SKM-1 treated with dmso at 0.1 percent for 144 hours (cell line): ENCODE data around the gene CAMK1D.
A peak's percentile ranks its signal among the peaks of the same experiment; 100 is the strongest.
"Not testable (repeated sequence)": the region's sequence is repeated elsewhere in the genome, so short reads cannot be mapped to it uniquely, and the experiment has no call there.

ENCODE experiments used
- DNase-seq: peaks from one replicate; lab custom pipeline; 2025; ENCODE audit not compliant: unreplicated experiment; lab: John Stamatoyannopoulos, UW

Gene CAMK1D

GRCh38 chr10:12423896-12424295 lies 74.5 kb downstream of the CAMK1D start:
- no peak for DNase-seq

GRCh38 chr10:12427276-12427675 lies 77.9 kb downstream of the CAMK1D start:
- DNase-seq = no peak

- DNase-seq = no peak
These were observed 79.2 kb downstream of the CAMK1D start for GRCh38 chr10:12428447-12429135.

DNA sequence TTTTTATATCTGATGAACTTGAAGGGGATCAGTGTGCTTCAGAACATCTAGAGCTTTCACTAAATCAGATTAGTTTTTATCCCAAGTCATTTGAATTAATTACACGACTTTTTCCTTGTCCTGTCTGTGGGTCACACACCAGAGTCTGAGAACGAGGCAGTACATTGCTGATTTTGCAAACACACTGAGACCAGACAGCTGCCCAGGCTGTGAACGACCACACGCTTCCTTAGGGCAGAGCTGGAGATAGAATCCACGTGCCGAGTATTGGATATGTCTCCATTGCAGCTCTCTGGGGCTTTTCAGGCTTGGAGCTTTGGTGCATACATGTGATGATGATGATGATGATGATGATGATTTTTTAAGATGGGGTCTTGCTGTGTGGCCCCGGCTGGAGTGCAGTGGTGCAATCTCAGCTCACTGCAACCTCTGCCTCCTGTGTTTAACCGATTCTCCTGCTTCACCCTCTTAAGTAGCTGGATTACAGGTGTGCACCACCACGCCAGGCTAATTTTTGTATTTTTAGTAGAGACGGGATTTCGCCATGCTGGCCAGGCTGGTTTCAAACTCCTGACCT lies 81.1 kb downstream of the CAMK1D start:
- no peak for DNase-seq

DNA sequence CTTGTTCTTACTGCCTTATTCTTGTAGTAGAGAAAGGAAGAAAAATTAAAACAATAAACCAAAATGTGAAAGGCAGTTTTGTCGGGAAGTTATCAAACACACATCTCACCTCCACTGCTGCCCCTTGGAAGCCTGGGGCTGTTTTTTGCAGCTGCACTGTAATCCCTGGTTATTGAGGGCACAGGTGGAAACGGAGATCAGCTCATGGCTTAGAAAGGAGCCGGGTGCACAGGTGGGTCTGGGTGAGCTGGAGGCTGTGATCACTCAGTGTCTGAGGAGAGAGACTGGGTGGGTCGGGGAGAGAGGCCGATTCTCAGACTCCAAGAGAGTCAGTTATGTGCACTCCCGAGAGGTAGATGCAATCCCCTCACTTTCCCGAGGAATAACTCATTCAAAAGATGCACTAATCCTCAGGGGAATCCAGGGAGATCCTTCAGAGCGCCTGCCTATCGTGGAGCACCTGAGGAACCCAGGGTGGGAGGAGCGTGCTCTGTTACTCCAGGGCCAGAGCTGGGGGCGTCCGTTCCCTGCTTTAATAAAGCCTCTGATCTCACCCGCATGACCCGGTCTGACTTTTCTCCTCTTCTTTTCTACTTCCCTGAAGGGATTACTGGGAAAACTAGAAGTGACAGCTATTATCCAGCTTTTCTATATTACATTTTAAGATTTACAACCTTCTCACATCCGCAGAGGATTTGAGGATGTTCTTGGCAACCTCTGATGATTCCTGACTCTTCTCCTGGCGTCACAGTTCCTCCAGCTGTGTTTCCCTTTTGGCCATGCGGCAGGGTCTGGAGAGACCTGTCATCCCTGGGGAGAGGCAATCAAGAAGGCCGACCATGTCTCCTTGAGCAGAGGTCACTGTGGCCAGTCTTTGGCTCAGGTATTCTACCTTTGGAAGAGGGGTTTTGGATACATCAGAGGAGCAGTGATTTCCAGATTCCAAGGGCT lies 82.1 kb downstream of the CAMK1D start:
- DNase-seq = no peak

DNA sequence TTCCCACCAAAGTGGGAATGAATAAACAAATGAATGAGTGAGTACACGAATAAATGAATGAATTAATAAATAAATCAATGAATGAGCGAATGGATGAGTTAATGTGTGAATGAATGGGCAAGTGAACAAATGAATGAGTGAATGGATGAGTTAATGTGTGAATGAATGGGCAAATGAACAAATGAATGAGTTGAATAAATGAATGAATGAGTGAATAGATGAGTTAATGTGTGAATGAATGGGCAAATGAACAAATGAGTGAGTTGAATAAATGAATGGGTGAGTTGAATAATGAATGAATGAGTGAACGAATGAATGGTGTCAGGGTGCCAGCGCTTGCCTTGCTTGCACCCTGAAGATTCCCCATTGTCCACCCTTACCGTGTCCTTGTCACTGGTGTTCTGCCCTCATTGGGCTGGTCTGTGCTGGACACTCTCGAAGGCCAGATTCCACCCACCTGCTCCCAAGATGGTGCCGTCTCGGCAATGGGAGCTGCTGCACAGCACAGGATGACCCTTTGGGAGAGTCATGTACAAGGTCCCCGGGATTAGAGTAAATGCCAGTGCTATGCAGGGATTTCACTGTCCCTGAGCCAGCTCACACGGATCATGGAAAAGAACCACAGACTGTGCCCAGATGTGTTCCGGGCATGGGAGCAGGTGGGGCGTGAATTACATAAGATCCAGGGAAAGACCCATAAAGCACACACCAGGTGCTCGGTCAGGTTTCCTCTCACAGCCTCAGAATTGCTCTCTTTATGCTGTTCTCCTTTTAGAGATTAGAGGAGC lies 83.2 kb downstream of the CAMK1D start:
- no peak for DNase-seq

DNA sequence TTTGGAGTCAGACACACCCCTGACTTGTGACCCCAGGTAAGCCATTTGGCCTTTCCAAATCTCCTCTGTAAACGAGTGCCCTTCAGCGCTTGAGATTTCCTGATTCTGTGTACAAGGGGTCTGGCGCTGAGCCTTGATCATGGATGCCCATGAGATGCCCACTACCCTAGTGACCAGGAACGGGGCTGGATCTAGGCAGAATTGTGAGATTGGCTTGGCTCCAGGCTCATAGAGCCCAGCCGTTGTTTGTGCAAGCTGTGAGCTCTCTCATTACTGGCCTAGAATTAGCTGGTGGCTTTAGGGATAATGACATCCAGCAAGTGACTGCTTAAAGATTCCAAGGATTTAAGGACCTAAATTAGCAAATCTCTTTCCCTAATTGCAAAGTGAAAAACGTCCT lies 84.9 kb downstream of the CAMK1D start:
- DNase-seq = no peak

DNA sequence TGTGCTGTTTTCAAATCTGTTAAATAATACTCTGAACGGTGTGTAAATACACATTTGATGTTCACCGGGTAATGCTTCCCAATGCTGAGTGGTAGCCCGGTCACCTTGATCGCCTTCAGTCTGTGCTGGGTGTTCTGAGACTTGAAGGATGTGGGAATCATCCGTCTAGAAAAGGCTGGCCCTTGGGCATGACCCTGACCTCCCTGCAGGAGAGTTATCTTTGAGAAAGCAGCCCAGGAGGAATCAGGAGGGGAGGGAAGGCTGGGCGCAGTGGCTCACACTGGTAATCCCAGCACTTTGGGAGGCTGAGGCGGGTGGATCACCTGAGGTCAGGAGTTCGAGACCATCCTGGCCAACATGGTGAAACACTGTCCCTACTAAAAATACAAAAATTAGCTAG lies 85.3 kb downstream of the CAMK1D start:
- not testable (repeated sequence) for DNase-seq

GRCh38 chr10:12435348-12435747 lies 86.0 kb downstream of the CAMK1D start:
- DNase-seq = no peak

GRCh38 chr10:12438919-12439692 lies 89.8 kb downstream of the CAMK1D start:
- no peak for DNase-seq

- DNase-seq = not testable (repeated sequence)
These were observed 90.4 kb downstream of the CAMK1D start for GRCh38 chr10:12439767-12440166.

DNA sequence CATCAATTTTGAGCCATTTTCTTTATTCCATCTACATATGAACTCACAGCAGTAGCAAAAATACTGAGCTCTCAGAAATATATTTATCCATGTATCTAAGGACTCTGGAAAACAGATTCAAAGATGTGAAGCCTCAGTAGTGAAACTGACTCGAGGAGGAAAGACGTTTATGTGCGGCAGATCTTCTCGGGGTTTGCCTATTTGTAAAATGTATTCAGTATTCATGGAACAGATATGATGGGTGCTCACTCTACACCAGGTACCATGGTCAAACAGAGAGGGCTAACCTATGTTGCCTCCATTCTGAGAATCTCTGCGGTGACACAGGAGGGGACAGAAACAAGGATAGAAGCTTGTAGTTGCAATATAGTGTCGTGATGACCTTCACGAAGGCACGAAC lies 93.7 kb downstream of the CAMK1D start:
- no peak for DNase-seq

GRCh38 chr10:12444981-12445700 lies 95.8 kb downstream of the CAMK1D start:
- no peak for DNase-seq

GRCh38 chr10:12445701-12446334 lies 96.5 kb downstream of the CAMK1D start:
- DNase-seq = no peak

DNA sequence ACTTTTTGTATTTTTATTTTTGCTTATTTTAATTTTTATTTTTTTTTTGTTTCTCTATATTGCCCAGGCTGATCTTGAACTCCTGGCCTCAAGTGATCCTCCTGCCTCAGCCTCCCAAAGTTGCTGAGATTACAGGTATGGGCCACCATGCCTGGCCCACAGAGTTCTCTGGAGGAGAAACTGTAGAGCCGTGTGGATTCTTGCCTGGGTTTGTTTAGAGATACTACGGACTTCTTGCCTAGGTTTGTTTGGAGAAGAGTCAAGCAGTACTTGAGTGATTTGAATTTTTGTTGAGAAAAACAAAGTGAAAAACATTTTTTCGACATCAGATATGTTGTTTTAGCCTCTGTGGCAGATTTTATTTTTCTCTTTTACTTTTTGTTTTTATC lies 99.0 kb downstream of the CAMK1D start:
- DNase-seq = no peak

- peak; percentile 48 for DNase-seq
These were observed 99.5 kb downstream of the CAMK1D start for GRCh38 chr10:12448729-12449391.

- DNase-seq = no peak
These were observed 106.0 kb downstream of the CAMK1D start for GRCh38 chr10:12455318-12455717.

- DNase-seq = no peak
These were observed 106.4 kb downstream of the CAMK1D start for GRCh38 chr10:12455766-12456165.

DNA sequence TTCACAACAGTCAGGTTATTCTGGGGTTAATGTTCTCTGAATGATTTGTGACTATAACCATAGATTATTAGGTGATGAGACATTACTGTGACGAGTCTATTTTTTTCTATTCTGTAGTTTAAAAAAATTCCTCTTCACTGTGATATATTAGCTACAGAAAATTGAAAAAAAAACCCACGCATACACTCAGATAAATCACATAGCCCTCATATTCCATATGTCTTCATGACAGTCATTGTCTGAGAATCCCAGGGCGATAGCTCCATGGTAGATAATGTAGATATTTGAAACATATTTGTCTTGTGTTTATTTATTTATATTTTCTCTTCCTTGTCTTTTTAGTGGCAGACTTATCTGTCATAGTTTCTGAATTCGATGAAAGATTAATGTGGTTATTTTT lies 110.0 kb downstream of the CAMK1D start:
- DNase-seq = no peak
